Fibroblast of skin of left quadriceps (primary cell): ENCODE measurements around the gene PTRHD1.

ENCODE experiments used
- DNase-seq, 2 experiments: peaks; one replicate each; pipeline ENCODE4 v3.0.0-alpha.2; 2013; ENCODE audit warnings: low read depth in 2 of 2

PTRHD1 gene

GRCh38 chr2:24756789-24757188, 36.4 kb downstream of the PTRHD1 start:
- DNase-seq, result no peak

- no peak for DNase-seq
These were observed 38.0 kb downstream of the PTRHD1 start for GRCh38 chr2:24754985-24755705.

GRCh38 chr2:24749069-24749691, 44.0 kb downstream of the PTRHD1 start:
- DNase-seq, result no peak

GRCh38 chr2:24747299-24747698, 45.9 kb downstream of the PTRHD1 start:
- no peak for DNase-seq

- no peak for DNase-seq
These were observed 47.4 kb downstream of the PTRHD1 start for GRCh38 chr2:24745825-24746224.

- DNase-seq, result no peak
These were observed 48.8 kb downstream of the PTRHD1 start for GRCh38 chr2:24744356-24744755.

- DNase-seq, result no peak
These were observed 49.3 kb downstream of the PTRHD1 start for GRCh38 chr2:24743924-24744323.

GRCh38 chr2:24742730-24743129, 50.5 kb downstream of the PTRHD1 start:
- DNase-seq, result no peak

GRCh38 chr2:24740142-24740541, 53.0 kb downstream of the PTRHD1 start:
- DNase-seq, result no peak
